GM10248 (cell line): ENCODE measurements around the gene KIFC1.

Experiments
- CTCF ChIA-PET: fragments of 300-600 bp; sonication (Branson Sonifier 250); formaldehyde crosslinking; extraction: SDS; loops from one replicate; lab custom pipeline; 2021; ENCODE audit warnings: antibody characterized with exemption; lab: Yijun Ruan, JAX
- POLR2A ChIA-PET: fragments of 350-650 bp; sonication (Branson Sonifier 250); formaldehyde crosslinking; extraction: SDS; loops from one replicate; lab custom pipeline; 2020; ENCODE audit warnings: antibody characterized with exemption; lab: Yijun Ruan, JAX
- DNase-seq: peaks from one replicate; pipeline ENCODE4 v3.0.0; 2012; ENCODE audit errors: extremely low spot score
- TF ChIP-seq, protein P1 (sequence below): IDR thresholded peaks from 2 replicates; pipeline ENCODE4 v1.5.1; 2012; ENCODE audit warnings: mild to moderate bottlenecking, low read depth; ENCODE audit errors: extremely low read depth, missing control alignments, control extremely low read depth

KIFC1 gene

DNA sequence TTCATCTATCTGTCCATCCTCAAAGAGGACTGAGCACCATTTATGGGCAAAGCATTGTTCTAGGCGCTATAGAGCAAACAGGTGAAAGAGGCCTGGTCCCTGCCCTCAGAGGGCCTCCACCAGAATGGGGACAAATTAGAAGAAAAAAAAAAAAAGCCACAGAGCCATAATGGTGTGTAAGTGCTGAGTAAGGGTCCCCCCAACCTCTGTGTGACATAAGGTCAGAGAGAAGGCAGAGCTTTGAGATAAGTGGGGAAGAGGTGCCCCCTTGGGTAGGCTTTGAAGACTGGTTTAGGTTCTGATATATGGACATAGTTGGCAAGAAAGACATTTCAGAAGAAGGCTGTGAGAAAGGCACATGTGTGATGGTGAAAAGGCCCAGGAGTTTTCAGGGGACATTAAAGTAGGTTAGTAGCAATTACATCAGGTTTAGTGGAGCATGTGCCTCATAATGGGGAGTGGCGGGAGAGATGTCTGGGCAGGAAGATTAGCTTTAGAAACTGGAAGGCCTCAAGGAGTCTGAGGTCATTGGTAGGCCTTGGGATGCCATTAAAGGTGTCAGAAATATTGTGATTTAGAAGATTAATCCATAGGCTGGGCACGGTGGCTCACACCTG, 47.5 kb downstream of the KIFC1 start:
- ChIA-PET CTCF (interaction anchor here (1.0 to 2.2 kb wide), 3 partner anchors 9 to 261 kb away, joined by 3 to 6 read pairs (median 3); no protein-coding TSS in a partner anchor), POLR2A (no interaction called here)
- no peak for DNase-seq
- TF ChIP-seq, protein P1, sequence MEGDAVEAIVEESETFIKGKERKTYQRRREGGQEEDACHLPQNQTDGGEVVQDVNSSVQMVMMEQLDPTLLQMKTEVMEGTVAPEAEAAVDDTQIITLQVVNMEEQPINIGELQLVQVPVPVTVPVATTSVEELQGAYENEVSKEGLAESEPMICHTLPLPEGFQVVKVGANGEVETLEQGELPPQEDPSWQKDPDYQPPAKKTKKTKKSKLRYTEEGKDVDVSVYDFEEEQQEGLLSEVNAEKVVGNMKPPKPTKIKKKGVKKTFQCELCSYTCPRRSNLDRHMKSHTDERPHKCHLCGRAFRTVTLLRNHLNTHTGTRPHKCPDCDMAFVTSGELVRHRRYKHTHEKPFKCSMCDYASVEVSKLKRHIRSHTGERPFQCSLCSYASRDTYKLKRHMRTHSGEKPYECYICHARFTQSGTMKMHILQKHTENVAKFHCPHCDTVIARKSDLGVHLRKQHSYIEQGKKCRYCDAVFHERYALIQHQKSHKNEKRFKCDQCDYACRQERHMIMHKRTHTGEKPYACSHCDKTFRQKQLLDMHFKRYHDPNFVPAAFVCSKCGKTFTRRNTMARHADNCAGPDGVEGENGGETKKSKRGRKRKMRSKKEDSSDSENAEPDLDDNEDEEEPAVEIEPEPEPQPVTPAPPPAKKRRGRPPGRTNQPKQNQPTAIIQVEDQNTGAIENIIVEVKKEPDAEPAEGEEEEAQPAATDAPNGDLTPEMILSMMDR = no peak

DNA sequence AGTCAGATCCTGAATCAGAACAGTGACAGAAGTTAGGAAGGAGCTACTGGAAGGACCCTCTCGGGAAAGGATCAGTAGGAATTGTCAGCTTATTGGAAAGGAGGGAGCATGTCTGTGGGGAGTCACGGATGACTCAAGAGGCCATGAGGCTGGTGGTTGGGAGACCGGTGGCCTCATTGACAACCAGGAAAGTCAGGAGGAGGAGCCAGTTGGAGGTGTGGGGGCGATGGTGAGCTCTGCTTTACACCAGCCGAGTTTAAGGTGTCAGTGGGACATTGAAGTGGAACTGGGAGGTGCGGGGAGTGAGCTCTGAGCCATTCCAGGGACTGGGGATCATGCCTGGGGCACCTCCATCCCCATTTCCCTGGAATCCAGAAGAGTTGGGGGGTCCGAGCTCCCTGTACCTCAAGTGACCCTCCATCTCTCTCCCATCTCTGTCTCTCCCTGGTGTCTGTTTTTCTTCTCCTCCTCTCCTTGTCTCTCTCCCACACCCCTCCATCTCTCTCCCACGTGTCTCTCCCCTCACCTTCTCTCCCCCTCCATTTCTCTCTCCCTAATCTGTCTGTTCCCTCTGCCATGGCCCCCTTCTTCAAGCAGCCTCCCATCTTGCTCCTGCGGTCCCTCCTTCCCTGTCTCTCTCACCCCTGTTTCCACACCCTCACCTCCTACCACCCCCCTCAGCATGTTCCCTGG, 48.5 kb downstream of the KIFC1 start:
- CTCF ChIA-PET = interaction anchor here (0.8 to 2.2 kb wide), 5 partner anchors 10 to 260 kb away, joined by 3 to 6 read pairs (median 3); partner anchors contain the start of gene ZBTB9
- POLR2A ChIA-PET = no interaction called here
- TF ChIP-seq, protein P1 = no peak
- DNase-seq = no peak

DNA sequence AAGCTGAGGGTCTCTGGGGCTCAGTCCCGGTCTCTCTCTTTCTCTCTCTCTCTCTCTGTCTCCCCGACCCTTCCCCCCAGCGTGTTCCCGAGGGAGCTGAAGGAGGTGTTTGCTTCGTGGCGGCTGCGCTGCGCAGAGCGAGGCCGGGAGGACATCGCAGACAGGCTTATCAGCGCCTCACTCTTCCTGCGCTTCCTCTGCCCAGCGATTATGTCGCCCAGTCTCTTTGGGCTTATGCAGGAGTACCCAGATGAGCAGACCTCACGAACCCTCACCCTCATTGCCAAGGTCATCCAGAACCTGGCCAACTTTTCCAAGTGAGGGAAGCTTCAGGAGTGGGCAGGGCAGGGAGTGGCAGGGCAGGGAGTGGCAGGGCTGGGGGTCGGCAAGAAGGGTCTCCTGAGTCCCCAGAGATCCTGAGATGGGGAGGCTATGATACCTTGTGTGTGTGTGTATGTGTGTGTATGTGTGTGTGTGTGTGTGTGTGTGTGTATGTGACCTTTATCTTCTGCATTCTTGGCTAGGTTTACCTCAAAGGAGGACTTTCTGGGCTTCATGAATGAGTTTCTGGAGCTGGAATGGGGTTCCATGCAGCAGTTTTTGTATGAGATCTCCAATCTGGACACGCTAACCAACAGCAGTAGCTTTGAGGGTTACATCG, 49.2 kb downstream of the KIFC1 start:
- CTCF ChIA-PET = interaction anchor here (0.8 to 2.6 kb wide), 4 partner anchors 9 to 51 kb away, joined by 3 to 6 read pairs (median 4); partner anchors contain the start of gene ZBTB9
- DNase-seq = no peak
- TF ChIP-seq, protein P1 = no peak
- POLR2A ChIA-PET = no interaction called here

DNA sequence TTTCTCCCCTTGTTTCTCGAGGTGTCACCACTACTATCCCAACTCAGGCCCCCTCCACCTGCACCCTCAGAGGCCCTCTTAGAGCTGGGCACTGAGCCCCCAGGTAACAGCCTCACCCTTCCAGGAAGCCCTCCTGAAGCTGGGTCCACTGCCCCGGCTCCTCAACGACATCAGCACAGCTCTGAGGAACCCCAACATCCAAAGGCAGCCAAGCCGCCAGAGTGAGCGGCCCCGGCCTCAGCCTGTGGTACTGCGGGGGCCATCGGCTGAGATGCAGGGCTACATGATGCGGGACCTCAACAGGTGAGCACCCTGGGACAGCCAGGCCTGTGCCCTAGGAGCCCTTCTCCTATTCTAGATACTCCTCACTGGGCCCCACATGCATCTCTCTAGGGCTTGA, 49.8 kb downstream of the KIFC1 start:
- POLR2A ChIA-PET = no interaction called here
- CTCF ChIA-PET = interaction anchor here (1.2 to 2.6 kb wide), 3 partner anchors 9 to 13 kb away, joined by 3 to 6 read pairs (median 5); no protein-coding TSS in a partner anchor
- TF ChIP-seq, protein P1 = no peak
- DNase-seq = no peak

DNA sequence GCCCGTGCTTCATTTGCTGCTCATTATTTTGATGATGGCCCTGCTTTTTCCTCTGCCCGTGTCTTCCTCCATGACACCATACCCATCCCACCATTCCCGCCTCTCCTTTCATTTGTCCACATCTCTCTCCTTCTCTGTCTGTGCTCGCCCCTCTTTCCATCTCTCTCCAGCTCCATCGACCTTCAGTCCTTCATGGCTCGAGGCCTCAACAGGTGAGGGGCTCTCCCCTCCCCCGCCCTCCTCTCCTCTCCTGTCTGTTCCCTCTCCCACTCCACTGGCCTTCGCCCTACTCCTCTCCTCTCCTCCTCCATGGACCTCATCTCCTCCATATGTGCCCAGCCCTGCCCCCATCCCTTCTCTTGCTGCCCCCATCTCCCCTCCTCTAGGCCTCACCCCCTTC, 50.7 kb downstream of the KIFC1 start:
- DNase-seq = no peak
- TF ChIP-seq, protein P1 = no peak
- CTCF ChIA-PET = interaction anchor here (1.2 to 2.6 kb wide), 2 partner anchors 12 to 13 kb away, joined by 3 to 5 read pairs; no protein-coding TSS in a partner anchor
- POLR2A ChIA-PET = no interaction called here

DNA sequence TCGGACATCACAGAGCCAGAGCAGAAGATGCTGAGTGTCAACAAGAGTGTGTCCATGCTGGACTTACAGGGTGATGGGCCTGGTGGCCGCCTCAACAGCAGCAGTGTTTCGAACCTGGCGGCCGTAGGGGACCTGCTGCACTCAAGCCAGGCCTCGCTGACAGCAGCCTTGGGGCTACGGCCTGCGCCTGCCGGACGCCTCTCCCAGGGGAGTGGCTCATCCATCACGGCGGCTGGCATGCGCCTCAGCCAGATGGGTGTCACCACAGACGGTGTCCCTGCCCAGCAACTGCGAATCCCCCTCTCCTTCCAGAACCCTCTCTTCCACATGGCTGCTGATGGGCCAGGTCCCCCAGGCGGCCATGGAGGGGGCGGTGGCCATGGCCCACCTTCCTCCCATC, 51.4 kb downstream of the KIFC1 start:
- TF ChIP-seq, protein P1 = no peak
- CTCF ChIA-PET = interaction anchor here (2.6 kb wide), 1 partner anchor 14 kb away, joined by 5 read pairs; no protein-coding TSS in a partner anchor

More for the DNA sequence above, 51.4 kb downstream of the KIFC1 start:
- no peak for DNase-seq
- POLR2A ChIA-PET = no interaction called here
